ENCODE measurements around the gene SERTAD1.

Gene SERTAD1

DNA sequence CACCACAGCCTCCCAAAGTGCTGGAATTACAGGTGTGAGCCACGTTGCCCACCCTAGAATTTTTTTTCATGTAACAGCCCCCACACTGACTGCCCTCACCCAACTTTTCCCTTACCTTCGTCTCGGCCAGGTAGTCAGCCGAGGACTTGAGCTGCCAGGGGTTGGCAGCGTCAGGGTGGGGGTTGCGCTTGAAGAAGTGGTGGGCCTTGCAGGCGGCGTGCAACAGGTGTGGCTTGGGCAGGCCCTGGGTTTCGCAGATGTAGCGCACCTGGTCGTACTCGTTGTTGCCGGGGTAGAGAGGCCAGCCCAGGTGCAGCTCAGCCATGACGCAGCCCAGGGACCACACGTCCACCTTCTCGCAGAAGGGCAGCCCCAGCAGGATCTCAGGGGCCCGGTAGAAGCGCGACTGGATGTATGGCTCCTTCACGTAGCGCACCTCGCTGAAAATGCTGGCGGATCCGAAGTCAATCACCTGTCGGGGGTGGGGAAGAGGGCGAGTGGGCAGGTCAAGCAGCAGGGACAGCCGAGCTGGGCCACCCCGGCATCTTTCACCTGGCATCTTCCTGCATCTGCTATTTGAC lies 42.0 kb downstream of the SERTAD1 start:
- H3K4me3 ChIP-seq (ENCODE audit: low read depth, low read length) = no peak overlapping the region
- in situ Hi-C loops (cut with HindIII; ENCODE audit: low sequenced_read_pairs) = no loop called here
- no peak for DNase-seq (ENCODE audit: low read depth)
- TF ChIP-seq, protein P1, sequence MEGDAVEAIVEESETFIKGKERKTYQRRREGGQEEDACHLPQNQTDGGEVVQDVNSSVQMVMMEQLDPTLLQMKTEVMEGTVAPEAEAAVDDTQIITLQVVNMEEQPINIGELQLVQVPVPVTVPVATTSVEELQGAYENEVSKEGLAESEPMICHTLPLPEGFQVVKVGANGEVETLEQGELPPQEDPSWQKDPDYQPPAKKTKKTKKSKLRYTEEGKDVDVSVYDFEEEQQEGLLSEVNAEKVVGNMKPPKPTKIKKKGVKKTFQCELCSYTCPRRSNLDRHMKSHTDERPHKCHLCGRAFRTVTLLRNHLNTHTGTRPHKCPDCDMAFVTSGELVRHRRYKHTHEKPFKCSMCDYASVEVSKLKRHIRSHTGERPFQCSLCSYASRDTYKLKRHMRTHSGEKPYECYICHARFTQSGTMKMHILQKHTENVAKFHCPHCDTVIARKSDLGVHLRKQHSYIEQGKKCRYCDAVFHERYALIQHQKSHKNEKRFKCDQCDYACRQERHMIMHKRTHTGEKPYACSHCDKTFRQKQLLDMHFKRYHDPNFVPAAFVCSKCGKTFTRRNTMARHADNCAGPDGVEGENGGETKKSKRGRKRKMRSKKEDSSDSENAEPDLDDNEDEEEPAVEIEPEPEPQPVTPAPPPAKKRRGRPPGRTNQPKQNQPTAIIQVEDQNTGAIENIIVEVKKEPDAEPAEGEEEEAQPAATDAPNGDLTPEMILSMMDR (IDR thresholded peaks at IDR 0.05; ENCODE audit: low read depth, low read length, missing control alignments) = no peak

GRCh38 chr19:40381321-40381720 lies 44.5 kb downstream of the SERTAD1 start:
- in situ Hi-C loops (cut with HindIII; ENCODE audit: low sequenced_read_pairs) = no loop called here
- DNase-seq (ENCODE audit: low read depth) = no peak
- TF ChIP-seq, protein P1 (IDR thresholded peaks at IDR 0.05; ENCODE audit: low read depth, low read length, missing control alignments) = peak; percentile 17
- no peak overlapping the region for H3K4me3 ChIP-seq (ENCODE audit: low read depth, low read length)

GRCh38 chr19:40380199-40381037 lies 45.4 kb downstream of the SERTAD1 start:
- TF ChIP-seq, protein P1 (IDR thresholded peaks at IDR 0.05; ENCODE audit: low read depth, low read length, missing control alignments) = no peak
- DNase-seq (ENCODE audit: low read depth) = no peak
- no peak overlapping the region for H3K4me3 ChIP-seq (ENCODE audit: low read depth, low read length)
- in situ Hi-C loops (cut with HindIII; ENCODE audit: low sequenced_read_pairs) = no loop called here

DNA sequence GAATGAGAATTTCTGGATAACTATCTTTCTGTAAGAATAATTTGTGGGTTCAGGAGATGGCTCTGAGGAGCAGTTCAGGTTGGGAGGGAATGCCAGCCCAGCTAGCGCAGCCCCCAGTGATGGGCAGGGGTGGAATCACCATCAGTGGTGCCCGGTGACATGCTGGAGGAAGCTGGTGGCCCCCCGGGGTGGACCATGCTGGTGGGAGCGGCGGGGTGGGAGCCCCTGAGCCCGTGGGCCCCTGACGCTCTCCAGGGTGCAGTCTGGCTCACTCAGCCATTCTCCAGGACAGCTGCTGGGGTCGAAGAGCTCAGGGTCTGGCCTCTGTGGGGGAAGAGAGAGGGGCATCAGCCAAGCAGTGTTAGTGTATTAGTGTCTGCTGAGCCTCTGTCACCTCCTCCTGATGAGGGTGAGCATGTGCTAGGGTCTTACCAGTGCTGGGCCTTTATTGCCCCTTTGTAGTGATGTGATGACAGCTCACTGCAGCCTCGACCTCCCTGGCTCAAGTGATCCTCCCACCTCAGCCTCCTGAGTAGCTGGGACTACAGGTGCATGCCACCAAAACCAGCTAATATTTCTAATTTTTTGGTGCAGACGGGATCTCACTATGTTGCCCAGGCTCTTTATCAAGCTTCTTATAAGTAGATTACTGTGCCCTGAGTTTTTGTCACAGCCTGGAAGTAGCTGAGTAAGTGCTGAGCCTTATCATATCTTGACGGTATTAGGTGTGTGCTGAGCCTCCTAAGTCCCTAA lies 46.2 kb downstream of the SERTAD1 start:
- DNase-seq (ENCODE audit: low read depth) = no peak
- TF ChIP-seq, protein P1 (IDR thresholded peaks at IDR 0.05; ENCODE audit: low read depth, low read length, missing control alignments) = no peak
- H3K4me3 ChIP-seq (ENCODE audit: low read depth, low read length) = no peak overlapping the region
- in situ Hi-C loops (cut with HindIII; ENCODE audit: low sequenced_read_pairs) = no loop called here

- TF ChIP-seq, protein P1 (IDR thresholded peaks at IDR 0.05; ENCODE audit: low read depth, low read length, missing control alignments) = no peak
- in situ Hi-C loops (cut with HindIII; ENCODE audit: low sequenced_read_pairs) = no loop called here
- DNase-seq (ENCODE audit: low read depth) = no peak
- H3K4me3 ChIP-seq (ENCODE audit: low read depth, low read length) = no peak overlapping the region
Observed at GRCh38 chr19:40378509-40378908, 47.3 kb downstream of the SERTAD1 start.

DNA sequence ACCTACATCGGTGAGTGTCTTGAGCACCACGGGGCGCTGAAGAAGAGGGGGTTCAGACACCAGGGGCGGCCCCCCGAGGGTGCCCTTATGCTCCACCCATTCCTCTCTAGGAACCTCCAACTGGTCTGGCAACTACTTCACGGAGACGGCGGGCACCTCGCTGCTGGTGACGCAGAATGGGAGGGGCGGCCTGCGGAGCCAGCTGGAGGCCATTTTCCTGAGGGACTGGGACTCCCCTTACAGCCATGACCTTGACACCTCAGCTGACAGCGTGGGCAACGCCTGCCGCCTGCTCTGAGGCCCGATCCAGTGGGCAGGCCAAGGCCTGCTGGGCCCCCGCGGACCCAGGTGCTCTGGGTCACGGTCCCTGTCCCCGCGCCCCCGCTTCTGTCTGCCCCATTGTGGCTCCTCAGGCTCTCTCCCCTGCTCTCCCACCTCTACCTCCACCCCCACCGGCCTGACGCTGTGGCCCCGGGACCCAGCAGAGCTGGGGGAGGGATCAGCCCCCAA lies 47.9 kb downstream of the SERTAD1 start:
- DNase-seq (ENCODE audit: low read depth) = no peak
- TF ChIP-seq, protein P1 (IDR thresholded peaks at IDR 0.05; ENCODE audit: low read depth, low read length, missing control alignments) = no peak
- no peak overlapping the region for H3K4me3 ChIP-seq (ENCODE audit: low read depth, low read length)
- in situ Hi-C loops (cut with HindIII; ENCODE audit: low sequenced_read_pairs) = no loop called here

Measured in astrocyte of the cerebellum (primary cell).